GM19324 (cell line): ENCODE results near the gene ST3GAL5.
A peak's percentile ranks its signal among the peaks of the same experiment; 100 is the strongest.
"Not testable (repeated sequence)": the region's sequence is repeated elsewhere in the genome, so short reads cannot be mapped to it uniquely, and the experiment has no call there.

Experiments used
- ATAC-seq: cut with Tn5 transposase; IDR thresholded peaks from one replicate; pipeline ENCODE4 v1.9.1; 2021; ENCODE audit warnings: mild to moderate bottlenecking, moderate library complexity; ENCODE audit not compliant: unreplicated experiment, low FRiP score

The ST3GAL5 gene

GRCh38 chr2:85843543-85843942 is 45.2 kb downstream of the ST3GAL5 start:
- ATAC-seq: no peak

GRCh38 chr2:85840091-85840490 is 48.7 kb downstream of the ST3GAL5 start:
- no peak for ATAC-seq

GRCh38 chr2:85839461-85839860 is 49.3 kb downstream of the ST3GAL5 start:
- no peak for ATAC-seq

GRCh38 chr2:85838641-85839040 is 50.1 kb downstream of the ST3GAL5 start:
- ATAC-seq: no peak

- no peak for ATAC-seq
These were observed 50.6 kb downstream of the ST3GAL5 start for GRCh38 chr2:85838181-85838580.

- ATAC-seq: no peak
These were observed 54.3 kb downstream of the ST3GAL5 start for GRCh38 chr2:85834466-85834865.

- no peak for ATAC-seq
These were observed 57.1 kb downstream of the ST3GAL5 start for GRCh38 chr2:85831735-85832134.

- no peak for ATAC-seq
These were observed 58.1 kb downstream of the ST3GAL5 start for GRCh38 chr2:85830645-85831044.

GRCh38 chr2:85829394-85829793 is 59.4 kb downstream of the ST3GAL5 start:
- not testable (repeated sequence) for ATAC-seq

GRCh38 chr2:85828725-85829124 is 60.1 kb downstream of the ST3GAL5 start:
- ATAC-seq: no peak

GRCh38 chr2:85827879-85828569 is 60.8 kb downstream of the ST3GAL5 start:
- no peak for ATAC-seq

GRCh38 chr2:85826990-85827878 is 61.6 kb downstream of the ST3GAL5 start:
- no peak for ATAC-seq

GRCh38 chr2:85823951-85824350 is 64.8 kb downstream of the ST3GAL5 start:
- ATAC-seq: no peak

- no peak for ATAC-seq
These were observed 66.0 kb downstream of the ST3GAL5 start for GRCh38 chr2:85822766-85823165.

- ATAC-seq: no peak
These were observed 68.8 kb downstream of the ST3GAL5 start for GRCh38 chr2:85819811-85820510.

- ATAC-seq: no peak
These were observed 73.8 kb downstream of the ST3GAL5 start for GRCh38 chr2:85814802-85815550.

- peak; percentile 56 for ATAC-seq
These were observed 74.6 kb downstream of the ST3GAL5 start for GRCh38 chr2:85813982-85814801.

GRCh38 chr2:85813211-85813981 is 75.4 kb downstream of the ST3GAL5 start:
- ATAC-seq: no peak
